Putamen (tissue), 1 donor: ENCODE measurements around the gene WDR43.

Experiments used
- DNase-seq: peaks from one replicate; pipeline ENCODE4 v3.0.0-alpha.2; 2016; ENCODE audit warnings: low spot score

The WDR43 gene

GRCh38 chr2:28994074-28994473, 99.6 kb downstream of the WDR43 start:
- DNase-seq: no peak

- no peak for DNase-seq
These were observed 100.2 kb downstream of the WDR43 start for GRCh38 chr2:28994679-28995078.

DNA sequence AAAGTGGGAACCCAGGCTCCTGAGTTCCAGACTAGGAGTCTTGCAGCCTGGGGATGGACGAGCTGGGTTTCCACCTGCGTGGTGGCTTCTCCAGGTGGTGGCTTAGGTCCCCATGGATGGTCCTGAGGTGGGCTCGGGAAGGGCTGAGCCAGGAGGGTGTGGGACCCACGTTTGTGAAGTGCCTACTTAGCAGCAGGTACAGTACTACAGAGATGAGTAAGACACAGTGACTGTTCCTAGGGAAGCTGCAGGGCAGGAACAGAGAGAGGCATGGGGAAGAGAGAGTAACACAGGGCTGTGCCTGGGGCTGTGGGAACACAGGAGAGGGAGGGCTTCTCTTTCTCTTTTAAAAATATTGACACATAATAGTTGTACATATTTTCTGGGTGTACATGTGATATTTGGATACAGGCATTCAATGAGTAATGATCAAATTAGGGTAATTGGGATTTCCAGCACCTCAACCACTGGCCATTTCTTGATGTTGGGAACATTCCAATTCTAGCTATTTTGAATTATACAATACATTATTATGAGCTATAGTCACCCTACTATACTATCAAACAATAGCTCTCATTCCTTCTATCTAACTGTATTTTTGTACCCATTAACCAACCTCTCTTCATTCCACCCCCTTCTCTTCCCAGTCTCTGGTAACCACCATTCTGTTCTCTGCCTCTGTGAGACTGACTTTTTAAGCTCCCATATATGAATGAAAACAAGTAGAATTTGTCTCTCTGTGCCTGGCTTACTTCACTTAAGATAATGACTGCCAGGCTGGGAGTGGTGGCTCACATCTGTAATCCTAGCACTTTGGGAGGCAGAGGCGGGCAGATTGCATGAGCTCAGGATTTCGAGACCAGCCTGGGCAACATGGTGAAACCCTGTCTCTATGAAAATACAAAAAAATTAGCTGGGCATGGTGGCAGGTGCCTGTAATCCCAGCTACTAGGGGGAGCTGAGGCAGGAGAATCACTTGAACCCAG, 101.6 kb downstream of the WDR43 start:
- no peak for DNase-seq

GRCh38 chr2:28997237-28997846, 102.9 kb downstream of the WDR43 start:
- no peak for DNase-seq
